ENCODE measurements around the gene RAP2A.

Gene RAP2A

GRCh38 chr13:97445522-97446187 is 11.7 kb downstream of the RAP2A start:
- intact Hi-C loops (cut with micrococcal nuclease) = loop anchor here (10.0 kb wide), 1 partner anchor 119 kb away; no protein-coding TSS in a partner anchor
- H3K36me3 Mint-ChIP-seq (ENCODE audit: low read depth) = peaks cover 56% of the 10 kb centered on the region

DNA sequence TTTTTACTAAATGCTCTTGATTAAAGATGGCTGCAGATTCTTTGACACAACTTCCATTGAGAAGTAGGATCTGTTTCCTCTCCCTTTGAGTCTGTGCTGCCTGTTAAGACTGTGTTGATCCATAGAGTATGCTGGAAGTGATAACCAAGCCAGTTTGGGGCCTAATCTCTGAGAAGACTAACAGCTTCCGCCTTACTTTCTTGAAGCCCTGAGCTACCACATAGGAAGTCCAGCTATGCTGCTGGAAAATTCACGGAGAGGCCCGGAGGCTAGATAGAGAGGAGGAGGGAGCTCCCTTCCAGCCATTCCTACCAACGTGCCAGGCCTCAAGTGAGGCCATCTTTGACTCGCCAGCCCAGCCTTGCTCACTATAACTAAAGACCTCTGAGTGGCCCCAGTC is 12.5 kb downstream of the RAP2A start:
- Mint-ChIP-seq H3K27me3 (no peaks in the 10 kb centered on the region), H3K36me3 (ENCODE audit: low read depth) (peaks cover 61% of the 10 kb centered on the region)
- intact Hi-C loops (cut with micrococcal nuclease) = loop anchor here (10.0 kb wide), 1 partner anchor 118 kb away; no protein-coding TSS in a partner anchor

More at GRCh38 chr13:97445522-97446187, 11.7 kb downstream of the RAP2A start:
- no peaks in the 10 kb centered on the region for H3K9me3 Mint-ChIP-seq
- H3K4me3 Mint-ChIP-seq = no peak overlapping the region
- peaks cover 33% of the 10 kb centered on the region for H3K4me1 Mint-ChIP-seq (ENCODE audit: low read depth)
- H3K27me3 Mint-ChIP-seq = no peaks in the 10 kb centered on the region
- H3K27ac Mint-ChIP-seq = no peak overlapping the region

GRCh38 chr13:97448503-97449251 is 14.7 kb downstream of the RAP2A start:
- Mint-ChIP-seq H3K4me3 (no peak overlapping the region), H3K27ac (no peak overlapping the region), H3K4me1 (ENCODE audit: low read depth) (peaks cover 38% of the 10 kb centered on the region), H3K36me3 (ENCODE audit: low read depth) (peaks cover 73% of the 10 kb centered on the region), H3K9me3 (peaks cover 8% of the 10 kb centered on the region), H3K27me3 (no peaks in the 10 kb centered on the region)
- intact Hi-C loops (cut with micrococcal nuclease) = loop anchor here (10.0 kb wide), 1 partner anchor 116 kb away; no protein-coding TSS in a partner anchor

More for the DNA sequence above, 12.5 kb downstream of the RAP2A start:
- Mint-ChIP-seq H3K4me1 (ENCODE audit: low read depth) (peaks cover 33% of the 10 kb centered on the region), H3K27ac (no peak overlapping the region), H3K9me3 (no peaks in the 10 kb centered on the region), H3K4me3 (no peak overlapping the region)

DNA sequence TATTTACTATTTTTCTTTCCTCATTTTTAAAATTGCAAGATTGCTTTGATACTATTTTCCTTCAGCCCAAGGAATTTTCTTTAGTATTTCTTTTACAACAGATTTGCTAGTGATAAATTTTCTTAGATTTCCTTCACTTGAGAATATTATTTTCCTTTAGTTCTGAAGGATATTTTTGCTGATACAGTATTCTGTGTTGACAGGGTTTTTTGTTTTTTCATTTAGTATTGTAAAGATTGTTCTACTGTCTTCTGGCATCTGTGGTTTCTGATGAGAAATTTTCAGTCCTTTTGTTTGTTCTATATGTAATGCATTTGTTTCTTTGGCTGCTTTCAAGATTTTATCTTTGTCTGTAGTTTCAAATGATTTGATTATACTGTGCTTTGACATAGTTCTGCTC is 20.7 kb downstream of the RAP2A start:
- peaks cover 34% of the 10 kb centered on the region for H3K4me1 Mint-ChIP-seq (ENCODE audit: low read depth)

DNA sequence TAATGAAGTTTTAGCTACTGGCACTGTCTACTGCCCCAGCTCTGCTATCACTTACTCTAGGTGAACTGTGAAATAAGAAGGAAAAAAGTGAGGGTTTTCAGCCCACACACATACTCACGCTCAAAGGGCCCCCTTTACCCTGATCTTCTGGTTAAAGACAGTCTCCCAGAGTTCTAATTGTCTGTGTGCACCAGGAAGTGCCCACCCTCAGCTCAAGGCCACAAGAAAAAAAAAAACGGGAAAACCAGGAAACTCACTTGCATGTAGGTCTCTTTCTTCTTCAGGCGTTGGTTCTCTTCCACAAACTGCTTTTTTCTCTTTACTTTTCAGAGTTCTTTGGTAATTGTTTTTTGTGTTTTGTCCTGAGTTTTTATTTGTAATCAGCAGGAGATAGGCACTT is 22.1 kb downstream of the RAP2A start:
- Mint-ChIP-seq H3K36me3 (ENCODE audit: low read depth) (peaks cover 63% of the 10 kb centered on the region), H3K27me3 (no peaks in the 10 kb centered on the region), H3K9me3 (peaks cover 18% of the 10 kb centered on the region), H3K4me3 (no peak overlapping the region), H3K27ac (peak overlapping the region; percentile 58), H3K4me1 (ENCODE audit: low read depth) (peaks cover 46% of the 10 kb centered on the region)
- intact Hi-C loops (cut with micrococcal nuclease) = no loop called here

More for the DNA sequence above, 20.7 kb downstream of the RAP2A start:
- no peak overlapping the region for H3K4me3 Mint-ChIP-seq
- no peaks in the 10 kb centered on the region for H3K27me3 Mint-ChIP-seq
- peaks cover 59% of the 10 kb centered on the region for H3K36me3 Mint-ChIP-seq (ENCODE audit: low read depth)
- peaks cover 18% of the 10 kb centered on the region for H3K9me3 Mint-ChIP-seq
- intact Hi-C loops (cut with micrococcal nuclease) = no loop called here
- no peak overlapping the region for H3K27ac Mint-ChIP-seq

- Mint-ChIP-seq H3K4me1 (ENCODE audit: low read depth) (peaks cover 41% of the 10 kb centered on the region), H3K9me3 (peaks cover 4% of the 10 kb centered on the region), H3K27ac (peak overlapping the region; percentile 43), H3K36me3 (ENCODE audit: low read depth) (peaks cover 46% of the 10 kb centered on the region), H3K4me3 (no peak overlapping the region), H3K27me3 (no peaks in the 10 kb centered on the region)
- intact Hi-C loops (cut with micrococcal nuclease) = no loop called here
Measured at GRCh38 chr13:97459215-97459777, 25.3 kb downstream of the RAP2A start.

GRCh38 chr13:97460004-97460775 is 26.2 kb downstream of the RAP2A start:
- H3K36me3 Mint-ChIP-seq (ENCODE audit: low read depth) = peaks cover 48% of the 10 kb centered on the region
- peak overlapping the region; percentile 43 for H3K27ac Mint-ChIP-seq
- H3K27me3 Mint-ChIP-seq = no peaks in the 10 kb centered on the region
- intact Hi-C loops (cut with micrococcal nuclease) = no loop called here
- no peaks in the 10 kb centered on the region for H3K9me3 Mint-ChIP-seq
- peaks cover 40% of the 10 kb centered on the region for H3K4me1 Mint-ChIP-seq (ENCODE audit: low read depth)
- peak overlapping the region; percentile 52 for H3K4me3 Mint-ChIP-seq

- peaks cover 33% of the 10 kb centered on the region for H3K4me1 Mint-ChIP-seq (ENCODE audit: low read depth)
- H3K27me3 Mint-ChIP-seq = no peaks in the 10 kb centered on the region
- peak overlapping the region; percentile 0 for H3K4me3 Mint-ChIP-seq
- intact Hi-C loops (cut with micrococcal nuclease) = no loop called here
- peak overlapping the region; percentile 43 for H3K27ac Mint-ChIP-seq
- H3K9me3 Mint-ChIP-seq = no peaks in the 10 kb centered on the region
- peaks cover 49% of the 10 kb centered on the region for H3K36me3 Mint-ChIP-seq (ENCODE audit: low read depth)
Measured at GRCh38 chr13:97460853-97461252, 26.9 kb downstream of the RAP2A start.

GRCh38 chr13:97464561-97464960 is 30.6 kb downstream of the RAP2A start:
- no peak overlapping the region for H3K27ac Mint-ChIP-seq
- H3K4me1 Mint-ChIP-seq (ENCODE audit: low read depth) = peaks cover 15% of the 10 kb centered on the region
- no peaks in the 10 kb centered on the region for H3K27me3 Mint-ChIP-seq
- intact Hi-C loops (cut with micrococcal nuclease) = no loop called here
- peaks cover 54% of the 10 kb centered on the region for H3K36me3 Mint-ChIP-seq (ENCODE audit: low read depth)
- H3K4me3 Mint-ChIP-seq = no peak overlapping the region
- no peaks in the 10 kb centered on the region for H3K9me3 Mint-ChIP-seq

GRCh38 chr13:97466722-97467121 is 32.8 kb downstream of the RAP2A start:
- H3K27me3 Mint-ChIP-seq = no peaks in the 10 kb centered on the region
- intact Hi-C loops (cut with micrococcal nuclease) = no loop called here
- no peaks in the 10 kb centered on the region for H3K9me3 Mint-ChIP-seq
- no peak overlapping the region for H3K4me3 Mint-ChIP-seq
- peaks cover 46% of the 10 kb centered on the region for H3K36me3 Mint-ChIP-seq (ENCODE audit: low read depth)
- H3K27ac Mint-ChIP-seq = no peak overlapping the region
- peaks cover 6% of the 10 kb centered on the region for H3K4me1 Mint-ChIP-seq (ENCODE audit: low read depth)

DNA sequence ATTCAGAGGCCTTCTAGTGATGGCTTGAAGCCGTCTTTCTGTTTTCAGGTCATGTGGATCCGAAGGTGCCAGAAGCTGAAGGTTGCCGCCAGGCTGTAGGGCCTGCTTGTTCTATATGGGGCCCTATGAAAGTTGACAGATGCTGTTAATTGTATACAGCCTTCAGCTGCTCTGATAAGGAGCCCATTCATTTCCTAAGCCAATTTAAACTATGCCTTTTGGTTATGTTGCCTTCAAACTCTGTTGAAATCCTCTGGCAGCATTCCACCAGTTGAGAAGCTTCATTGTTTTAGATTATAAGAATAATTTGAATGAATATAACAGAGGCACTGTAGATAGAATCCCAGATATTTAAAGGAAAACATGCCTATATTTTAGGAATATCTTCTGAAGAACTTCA is 34.4 kb downstream of the RAP2A start:
- H3K36me3 Mint-ChIP-seq (ENCODE audit: low read depth) = peaks cover 44% of the 10 kb centered on the region
- H3K9me3 Mint-ChIP-seq = no peaks in the 10 kb centered on the region
- H3K4me3 Mint-ChIP-seq = no peak overlapping the region
- intact Hi-C loops (cut with micrococcal nuclease) = no loop called here
- no peak overlapping the region for H3K27ac Mint-ChIP-seq
- peaks cover 8% of the 10 kb centered on the region for H3K4me1 Mint-ChIP-seq (ENCODE audit: low read depth)
- no peaks in the 10 kb centered on the region for H3K27me3 Mint-ChIP-seq

DNA sequence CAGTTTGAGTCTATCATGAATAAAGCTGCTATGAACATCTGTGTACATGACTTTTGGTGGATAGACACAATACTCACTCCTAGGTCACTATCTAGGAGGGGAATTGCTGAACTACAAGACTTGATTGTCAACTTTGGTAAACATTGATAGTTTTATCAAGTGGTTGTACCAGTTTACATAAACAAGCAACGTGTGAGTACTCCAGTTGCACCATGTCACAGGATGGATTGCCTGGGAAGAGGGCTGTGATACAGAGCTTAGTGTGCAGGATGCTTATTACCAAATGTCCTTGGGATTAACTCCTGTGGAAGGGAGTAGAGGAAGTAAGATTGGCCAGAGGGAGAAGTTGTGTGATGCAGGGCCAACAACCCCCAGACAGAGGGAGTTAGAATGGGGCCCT is 37.7 kb downstream of the RAP2A start:
- Mint-ChIP-seq H3K4me3 (no peak overlapping the region), H3K36me3 (ENCODE audit: low read depth) (peaks cover 10% of the 10 kb centered on the region), H3K27me3 (peaks cover 3% of the 10 kb centered on the region), H3K4me1 (ENCODE audit: low read depth) (peaks cover 8% of the 10 kb centered on the region), H3K27ac (no peak overlapping the region), H3K9me3 (no peaks in the 10 kb centered on the region)
- intact Hi-C loops (cut with micrococcal nuclease) = no loop called here

DNA sequence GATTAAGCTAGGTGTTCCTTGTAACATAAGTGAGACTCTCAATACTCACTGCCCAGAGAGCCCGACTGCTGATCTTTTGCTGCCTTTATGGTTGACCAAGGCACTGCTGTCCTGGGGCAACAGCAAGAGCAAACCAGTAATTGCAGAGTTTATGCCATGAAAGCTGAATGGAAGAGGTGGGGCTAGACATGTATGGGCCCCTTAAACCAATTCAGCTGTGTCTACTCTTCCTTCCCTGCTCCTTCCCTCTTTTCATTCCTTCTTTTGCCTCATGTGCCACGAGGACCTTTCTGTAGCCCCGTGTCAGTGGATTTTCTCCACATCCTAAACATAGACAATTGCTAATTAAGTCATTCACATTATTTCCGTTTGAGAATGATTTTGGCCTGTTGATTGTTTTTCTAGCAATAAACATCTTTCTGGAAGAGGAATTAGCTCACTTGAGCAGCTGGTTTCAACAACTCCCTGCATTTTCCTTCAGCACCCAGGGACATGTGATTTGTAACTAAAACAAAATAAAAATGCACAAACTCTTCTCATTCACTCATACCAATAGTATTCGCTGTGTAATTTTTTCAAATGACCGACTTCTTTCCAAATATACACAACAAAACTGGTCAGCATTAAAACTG is 40.5 kb downstream of the RAP2A start:
- H3K36me3 Mint-ChIP-seq (ENCODE audit: low read depth) = no peaks in the 10 kb centered on the region
- peaks cover 8% of the 10 kb centered on the region for H3K4me1 Mint-ChIP-seq (ENCODE audit: low read depth)
- H3K9me3 Mint-ChIP-seq = no peaks in the 10 kb centered on the region
- no peak overlapping the region for H3K4me3 Mint-ChIP-seq
- peaks cover 3% of the 10 kb centered on the region for H3K27me3 Mint-ChIP-seq
- intact Hi-C loops (cut with micrococcal nuclease) = no loop called here
- H3K27ac Mint-ChIP-seq = no peak overlapping the region
